ENCODE data around the gene KLF5. TPM values are rescaled to one million over a fixed set of nuclear protein-coding genes. Genes with fewer than 3 reads are reported as not detected.

KLF5 gene
- total and polyA plus RNA-seq, 2 of the 4 experiments (the other 2 are of a cell fraction): 5.4 to 8.8 TPM

DNA sequence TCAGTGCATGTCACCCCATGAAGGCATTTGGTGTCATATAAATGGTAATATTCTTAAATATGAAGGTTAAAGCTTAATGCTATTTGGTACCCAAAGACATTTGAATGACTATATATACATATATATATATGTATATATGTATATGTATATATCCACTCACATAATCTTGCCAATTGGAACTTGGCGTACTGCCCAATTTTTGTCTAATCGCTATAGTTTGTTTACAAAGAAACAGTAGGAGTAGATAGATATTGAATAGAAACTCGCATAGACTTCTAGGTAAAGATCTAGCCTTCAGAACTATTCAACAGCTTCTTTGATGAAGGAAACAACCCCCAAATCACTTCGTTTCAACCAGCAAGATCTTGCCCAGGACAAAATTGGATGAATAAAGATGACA lies 24.1 kb downstream of the KLF5 start:
- Histone ChIP-seq H3K4ac (ENCODE audit: low read depth, low read length) (no peak overlapping the region), H4K91ac (ENCODE audit: insufficient read depth, low read depth, low read length) (no peak overlapping the region), H3K9ac (ENCODE audit: low read depth, low read length) (no peak overlapping the region), H2BK15ac (ENCODE audit: low read depth, low read length) (no peak overlapping the region), H3K4me2 (ENCODE audit: low read depth, low read length) (no peak overlapping the region), H2AFZ (replicated peaks; ENCODE audit: low read length, poor library complexity) (no peak overlapping the region), H3K9me3 (ENCODE audit: control insufficient read depth, insufficient read depth, low read length) (peaks cover 3% of the 10 kb centered on the region; the same call in 1 of the 2 replicates), H3K27me3 (ENCODE audit: control insufficient read depth, insufficient read depth, low read length) (no peaks in the 10 kb centered on the region), H3K27ac (ENCODE audit: insufficient read depth, low read length) (no peak overlapping the region), H3K79me1 (ENCODE audit: low read depth in 1 of 2, low read length in 2 of 2) (no peaks in the 10 kb centered on the region), H2AK9ac (replicated peaks; ENCODE audit: low read depth, low read length, poor library complexity) (no peak overlapping the region), H3K56ac (ENCODE audit: extremely low read depth, insufficient read depth, low read length) (no peak overlapping the region), H2AK5ac (ENCODE audit: low read depth, low read length) (no peak overlapping the region), H3K9me1 (ENCODE audit: insufficient read depth, low read length) (no peaks in the 10 kb centered on the region), H3K18ac (ENCODE audit: low read depth, low read length) (no peak overlapping the region), H4K8ac (ENCODE audit: low read depth in 2 of 2, low read length in 2 of 2) (no peak overlapping the region), H3K4me3 (ENCODE audit: insufficient read depth, low read depth, low read length) (no peak overlapping the region), H3K14ac (replicated peaks; ENCODE audit: low read depth, low read length) (no peak overlapping the region), H4K20me1 (ENCODE audit: insufficient read depth, low read length) (no peaks in the 10 kb centered on the region), H2BK120ac (ENCODE audit: low read depth, low read length) (no peak overlapping the region), H2BK20ac (ENCODE audit: low read depth, low read length) (no peak overlapping the region), H4K5ac (ENCODE audit: low read depth, low read length) (no peak overlapping the region), H3K4me1 (ENCODE audit: control insufficient read depth, insufficient read depth, low read length) (no peaks in the 10 kb centered on the region), H2BK5ac (ENCODE audit: low read depth, low read length, poor library complexity, severe bottlenecking) (no peak overlapping the region), H3K36me3 (ENCODE audit: control insufficient read depth, insufficient read depth, low read length) (peaks cover 1% of the 10 kb centered on the region; the same call in 1 of the 2 replicates), H3K23ac (ENCODE audit: low read depth, low read length) (no peak overlapping the region)
- intact Hi-C loops (cut with micrococcal nuclease): no loop called here
- dilution Hi-C loops (cut with HindIII; ENCODE audit: low sequenced_read_pairs, unreplicated experiment): no loop called here
- no TSS peak for BruUV-seq (replicated peaks)
- CTCF ChIA-PET: interaction anchor here (0.6 kb wide), 1 partner anchor 9 kb away, joined by 3 read pairs; no protein-coding TSS in a partner anchor
- DNase-seq (no peak), ATAC-seq (ENCODE audit: low read depth) (no peak)
- POLR2A ChIA-PET (ENCODE audit: unreplicated experiment): no interaction called here
- TF ChIP-seq RCOR1 (IDR thresholded peaks at IDR 0.05; ENCODE audit: insufficient replicate concordance, low read length): no peak
- no CpG with 5 or more reads among the region's 4 CpGs for WGBS, 2 experiments (ENCODE audit: extremely low coverage in 2 of 2, insufficient read length in 1 of 2)
- in situ Hi-C loops (cut with MboI; ENCODE audit: low sequenced_read_pairs): no loop called here
